Calu3 (cell line): Measurements from ENCODE around the gene ARMC9. TPM values are rescaled to one million over a fixed set of nuclear protein-coding genes. Genes with fewer than 3 reads are reported as not detected.

Experiments
- BruUV-seq: library from RNA; stranded (reverse); fragments of 400-500 nt; replicated peaks from 2 replicates; lab custom pipeline; 2021; lab: Mats Ljungman, UMichigan
- CTCF ChIA-PET: fragments of 300-600 bp; sonication (Branson Sonifier 250); formaldehyde crosslinking; loops from one replicate; lab custom pipeline; 2022; ENCODE audit warnings: antibody characterized with exemption; lab: Charles Lee
- DNase-seq: peaks from one replicate; pipeline ENCODE4 v3.0.0; 2022
- H3K27ac Mint-ChIP-seq: one replicate; pipeline ENCODE4 v1.8.0; 2022; ENCODE audit warnings: mixed read lengths; ENCODE audit not compliant: unreplicated experiment
- H3K27me3 Mint-ChIP-seq: one replicate; pipeline ENCODE4 v1.8.0; 2022; ENCODE audit warnings: mixed read lengths; ENCODE audit not compliant: unreplicated experiment
- H3K36me3 Mint-ChIP-seq: one replicate; pipeline ENCODE4 v1.8.0; 2022; ENCODE audit warnings: mild to moderate bottlenecking, moderate library complexity, mixed read lengths; ENCODE audit not compliant: insufficient read depth, unreplicated experiment
- H3K4me1 Mint-ChIP-seq: one replicate; pipeline ENCODE4 v1.8.0; 2022; ENCODE audit warnings: mild to moderate bottlenecking, low read depth, mixed read lengths; ENCODE audit not compliant: unreplicated experiment
- H3K4me3 Mint-ChIP-seq: one replicate; pipeline ENCODE4 v1.8.0; 2022; ENCODE audit warnings: mild to moderate bottlenecking, low read depth, moderate library complexity, mixed read lengths; ENCODE audit not compliant: unreplicated experiment
- H3K9me3 Mint-ChIP-seq: one replicate; pipeline ENCODE4 v1.8.0; 2022; ENCODE audit warnings: low read depth, mixed read lengths; ENCODE audit not compliant: unreplicated experiment
- CTCF ChIP-seq: fragments of 200-600 bp; IDR thresholded peaks from one replicate; pipeline ENCODE4 v1.8.0; 2022; ENCODE audit warnings: antibody characterized with exemption; ENCODE audit not compliant: unreplicated experiment
- intact Hi-C: fragments of 100-400 bp; cut with micrococcal nuclease; formaldehyde crosslinking; loops from one replicate; pipeline ENCODE4 v1.10.0; 2022; ENCODE audit not compliant: unreplicated experiment
- microRNA-seq: library from miRNA; unstranded; fragments of <30 nt; microRNA quantifications from one replicate; pipeline ENCODE4 v1.2.0, GENCODE V29; 2022
- total RNA-seq: library from RNA; stranded (reverse); gene quantifications from 2 replicates; pipeline ENCODE4 v1.2.3, GENCODE V29; 2022

Gene ARMC9
- total RNA-seq, 1 experiment from 2014 or later: 13.6 TPM

- no peak for TF ChIP-seq CTCF
- Mint-ChIP-seq H3K9me3 (no peaks in the 10 kb centered on the region), H3K27ac (no peak overlapping the region), H3K27me3 (no peaks in the 10 kb centered on the region), H3K4me1 (no peaks in the 10 kb centered on the region), H3K4me3 (no peak overlapping the region), H3K36me3 (no peaks in the 10 kb centered on the region)
- CTCF ChIA-PET: no interaction called here
- intact Hi-C loops: no loop called here
- DNase-seq: no peak
- no TSS peak for BruUV-seq
Observed at GRCh38 chr2:231421051-231421580, 222.7 kb downstream of the ARMC9 start.

- Mint-ChIP-seq H3K4me1 (no peaks in the 10 kb centered on the region), H3K36me3 (no peaks in the 10 kb centered on the region), H3K9me3 (no peaks in the 10 kb centered on the region), H3K27ac (no peak overlapping the region), H3K4me3 (no peak overlapping the region), H3K27me3 (no peaks in the 10 kb centered on the region)
- no TSS peak for BruUV-seq
- intact Hi-C loops: no loop called here
- DNase-seq: no peak
- no peak for TF ChIP-seq CTCF
- CTCF ChIA-PET: no interaction called here
Observed at GRCh38 chr2:231422056-231422455, 223.6 kb downstream of the ARMC9 start.

GRCh38 chr2:231423176-231423575 is 224.7 kb downstream of the ARMC9 start:
- Mint-ChIP-seq H3K4me1 (no peaks in the 10 kb centered on the region), H3K9me3 (no peaks in the 10 kb centered on the region), H3K36me3 (no peaks in the 10 kb centered on the region), H3K4me3 (no peak overlapping the region), H3K27me3 (no peaks in the 10 kb centered on the region), H3K27ac (no peak overlapping the region)
- TF ChIP-seq CTCF: no peak
- no TSS peak for BruUV-seq
- CTCF ChIA-PET: no interaction called here
- intact Hi-C loops: no loop called here
- DNase-seq: no peak

Small RNAs within 50 kb of the gene (microRNA-seq; reads per million reads assigned to microRNA genes)
- gene MIR4777: not detected

Other genes with a start within 250 kb of the ARMC9 start
- not detected in 2 replicates for gene SPATA3, start 202.5 kb upstream of the ARMC9 start, total RNA-seq
- gene C2orf72, start 161.1 kb upstream of the ARMC9 start, total RNA-seq: 0.66 and 0.83 TPM in 2 replicates
- gene PSMD1, start 141.8 kb upstream of the ARMC9 start, total RNA-seq: 113 and 135 TPM in 2 replicates
- gene HTR2B, start 73.6 kb upstream of the ARMC9 start, total RNA-seq: not detected in 2 replicates
- 8.9 and 14.4 TPM in 2 replicates for gene B3GNT7, start 197.1 kb downstream of the ARMC9 start, total RNA-seq